ENCODE data around the gene ZNF460. TPM values are rescaled to one million over a fixed set of nuclear protein-coding genes. Genes with fewer than 3 reads are reported as not detected.

Gene ZNF460
- total RNA-seq, 1 experiment from 2014 or later: 62.9 TPM

- TF ChIP-seq ZNF263 (CRISPR knock-in tag; IDR thresholded peaks at IDR 0.05; ENCODE audit: low read depth): no peak
- no peak for TF ChIP-seq ATF3 (CRISPR knock-in tag; conservative IDR thresholded peaks at IDR 0.05)
- no peak for TF ChIP-seq TEAD1 (CRISPR knock-in tag; IDR thresholded peaks at IDR 0.05)
- no peak for TF ChIP-seq ZNF232 (CRISPR knock-in tag; IDR thresholded peaks at IDR 0.05)
- TF ChIP-seq GTF2I (CRISPR knock-in tag; conservative IDR thresholded peaks at IDR 0.05): no peak
- TF ChIP-seq ZNF396 (CRISPR knock-in tag; IDR thresholded peaks at IDR 0.05; ENCODE audit: borderline replicate concordance): no peak
- TF ChIP-seq SOX15 (CRISPR knock-in tag; IDR thresholded peaks at IDR 0.05): no peak
- TF ChIP-seq NR3C1 (CRISPR knock-in tag; conservative IDR thresholded peaks at IDR 0.05; ENCODE audit: low read depth): no peak
- ChIA-PET POLR2A (no interaction called here), CTCF (no interaction called here)
- Mint-ChIP-seq H3K4me1 (no peaks in the 10 kb centered on the region), H3K27me3 (ENCODE audit: low read depth) (no peaks in the 10 kb centered on the region; the same call in 1 of the 2 replicates), H3K9me3 (no peaks in the 10 kb centered on the region), H3K4me3 (no peak overlapping the region), H3K36me3 (peaks cover 48% of the 10 kb centered on the region), H3K27ac (no peak overlapping the region)
- DNase-seq (ENCODE audit: low spot score): no peak
- no peak for ATAC-seq
Measured at GRCh38 chr19:57327993-57328392, 47.7 kb downstream of the ZNF460 start.

- ATAC-seq: no peak
- H3K27ac Mint-ChIP-seq: no peak overlapping the region
- POLR2A ChIA-PET: no interaction called here
Measured at GRCh38 chr19:57334191-57334590, 53.9 kb downstream of the ZNF460 start.

More at GRCh38 chr19:57334191-57334590, 53.9 kb downstream of the ZNF460 start:
- no peaks in the 10 kb centered on the region for H3K9me3 Mint-ChIP-seq
- no peak overlapping the region for H3K4me3 Mint-ChIP-seq
- H3K4me1 Mint-ChIP-seq: no peaks in the 10 kb centered on the region
- H3K27me3 Mint-ChIP-seq (ENCODE audit: low read depth): no peaks in the 10 kb centered on the region; the same call in 1 of the 2 replicates
- CTCF ChIA-PET: no interaction called here
- no peak for DNase-seq (ENCODE audit: low spot score)
- H3K36me3 Mint-ChIP-seq: peaks cover 2% of the 10 kb centered on the region
- TF ChIP-seq GTF2I (CRISPR knock-in tag; conservative IDR thresholded peaks at IDR 0.05): no peak
- no peak for TF ChIP-seq NR3C1 (CRISPR knock-in tag; conservative IDR thresholded peaks at IDR 0.05; ENCODE audit: low read depth)
- no peak for TF ChIP-seq ZNF281 (CRISPR knock-in tag; IDR thresholded peaks at IDR 0.05)
- no peak for TF ChIP-seq ZNF121 (CRISPR knock-in tag; IDR thresholded peaks at IDR 0.05)
- no peak for TF ChIP-seq CREB1 (CRISPR knock-in tag; IDR thresholded peaks at IDR 0.05)
- TF ChIP-seq E2F4 (CRISPR knock-in tag; IDR thresholded peaks at IDR 0.05; ENCODE audit: borderline replicate concordance, low read depth): no peak
- TF ChIP-seq ZNF423 (CRISPR knock-in tag; IDR thresholded peaks at IDR 0.05): no peak
- no peak for TF ChIP-seq CREM (CRISPR knock-in tag; IDR thresholded peaks at IDR 0.05)
- TF ChIP-seq ZNF263 (CRISPR knock-in tag; IDR thresholded peaks at IDR 0.05; ENCODE audit: low read depth): no peak
- no peak for TF ChIP-seq MXD4 (CRISPR knock-in tag; IDR thresholded peaks at IDR 0.05; ENCODE audit: borderline replicate concordance)
- TF ChIP-seq ATF1 (CRISPR knock-in tag; IDR thresholded peaks at IDR 0.05): no peak
- no peak for TF ChIP-seq ZNF512 (CRISPR knock-in tag; IDR thresholded peaks at IDR 0.05; ENCODE audit: borderline replicate concordance)
- no peak for TF ChIP-seq IRF2 (CRISPR knock-in tag; IDR thresholded peaks at IDR 0.05; ENCODE audit: borderline replicate concordance, low read depth)
- TF ChIP-seq CDX4 (CRISPR knock-in tag; IDR thresholded peaks at IDR 0.05; ENCODE audit: borderline replicate concordance): no peak
- no peak for TF ChIP-seq CBFB (CRISPR knock-in tag; IDR thresholded peaks at IDR 0.05; ENCODE audit: low read depth)
- TF ChIP-seq PREB (CRISPR knock-in tag; IDR thresholded peaks at IDR 0.05; ENCODE audit: borderline replicate concordance): no peak

Measured in WTC11 (cell line).